ENCODE measurements around the gene ASPHD2.

GRCh38 chr22:26483439-26484359 is 54.6 kb downstream of the ASPHD2 start, which contains the start of the genes HPS4 and SRRD:
- TF ChIP-seq CTCF (IDR thresholded peaks at IDR 0.05): no peak
- TF ChIP-seq POLR2A (IDR thresholded peaks at IDR 0.05): peak in 1 of 2 donors; percentile 46

Data from lower leg skin (tissue), 3 donors.